Measurements from ENCODE around the gene TP53RK.

GRCh38 chr20:46695892-46696291 lies 6.6 kb upstream of the TP53RK start:
- TF ChIP-seq GATA2 (IDR thresholded peaks at IDR 0.05; ENCODE audit: low read depth, low read length) (no peak), GATA3 (IDR thresholded peaks at IDR 0.05; ENCODE audit: low read depth, low read length) (no peak)

Data from SH-SY5Y (cell line).